DMS114 treated with DMSO at 0.1 percent for 48 hours (cell line): ENCODE data around the gene ATG5.

Source experiments
- DNase-seq: peaks from one replicate; lab custom pipeline; 2025; ENCODE audit not compliant: unreplicated experiment; lab: John Stamatoyannopoulos, UW

Gene ATG5

DNA sequence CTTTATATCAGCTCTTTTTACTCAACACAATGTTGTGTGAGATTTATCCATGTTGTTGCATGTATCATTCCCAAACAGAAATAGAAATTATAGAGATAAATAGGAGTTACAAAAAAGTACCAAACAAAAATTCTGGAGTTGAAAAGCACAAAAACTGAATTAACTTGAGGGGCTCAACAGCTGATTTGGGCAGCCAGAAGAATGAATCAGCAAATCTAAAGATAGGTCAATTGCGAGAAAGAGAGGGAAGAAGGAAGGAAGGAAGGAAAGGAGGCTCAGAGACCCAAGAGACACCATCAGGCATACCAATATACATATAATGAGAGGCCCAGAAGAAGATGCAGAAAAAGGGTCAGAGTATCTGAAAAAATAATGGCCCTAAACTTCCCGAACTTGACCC, 98.9 kb downstream of the ATG5 start:
- DNase-seq, result no peak

DNA sequence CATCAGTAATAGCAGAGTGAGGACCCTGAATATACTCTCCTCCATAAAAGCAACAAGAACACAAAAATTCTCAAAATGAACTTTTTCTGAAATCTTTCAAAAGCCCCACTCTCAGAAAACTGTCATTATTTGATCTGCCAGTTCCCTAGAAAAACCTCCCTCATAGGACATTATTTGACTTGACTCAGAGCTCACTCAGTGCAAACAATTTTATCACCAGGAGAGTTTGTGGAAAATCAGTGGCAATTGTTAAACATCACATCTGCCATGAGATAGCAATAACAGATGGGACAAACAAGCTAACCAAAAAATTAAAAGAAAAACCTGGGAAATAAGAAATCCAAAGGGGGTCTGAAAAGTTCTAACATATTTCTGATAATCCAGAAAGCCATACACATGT, 100.0 kb downstream of the ATG5 start:
- DNase-seq, result no peak

DNA sequence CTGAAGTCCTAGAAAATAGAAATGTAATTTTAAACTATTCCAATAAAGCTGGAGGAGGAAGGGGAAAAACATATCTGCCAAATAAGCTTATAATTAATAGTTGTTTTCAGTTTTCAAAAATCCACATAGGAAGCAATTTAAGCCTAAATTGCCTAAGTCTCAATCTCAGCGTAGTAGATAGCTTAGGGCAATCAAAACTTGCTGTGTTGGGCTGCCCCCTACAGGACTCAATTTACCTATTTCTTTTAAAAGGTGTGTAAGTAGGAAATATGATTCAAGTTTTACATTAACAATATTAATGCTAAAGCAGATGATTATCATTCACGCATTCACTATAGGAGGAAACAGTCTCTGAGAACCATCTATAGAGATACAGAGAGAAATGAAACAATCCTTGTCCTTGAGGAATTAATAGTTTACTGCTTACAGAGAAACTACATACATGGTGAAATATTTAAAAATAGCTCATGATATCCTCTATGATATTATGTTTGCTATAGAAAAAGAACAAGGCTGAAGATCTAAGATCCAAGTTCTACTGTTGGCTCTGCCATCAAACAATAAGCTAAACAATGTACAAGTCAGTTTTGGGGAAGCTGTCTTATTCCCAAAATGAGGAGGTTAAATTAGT, 102.1 kb downstream of the ATG5 start:
- peak; percentile 10 for DNase-seq

DNA sequence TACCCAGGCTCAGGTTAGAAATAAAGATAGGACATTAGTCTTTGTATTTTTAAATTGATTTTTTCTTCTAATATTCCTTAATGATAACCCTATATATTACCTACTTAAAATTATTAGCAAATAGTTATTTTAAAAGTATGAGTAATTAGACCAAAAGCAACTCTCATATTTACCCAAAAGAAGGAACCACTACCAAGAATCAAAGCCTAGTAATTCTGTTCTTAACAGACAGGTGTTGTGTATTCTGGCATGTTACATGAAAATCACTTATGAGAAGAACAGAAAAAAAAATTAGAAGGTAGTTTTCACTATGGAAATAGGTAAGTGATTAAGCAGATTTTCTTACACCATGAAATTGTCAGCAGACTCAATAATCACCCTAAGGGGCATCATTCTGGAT, 105.1 kb downstream of the ATG5 start:
- DNase-seq, result no peak

DNA sequence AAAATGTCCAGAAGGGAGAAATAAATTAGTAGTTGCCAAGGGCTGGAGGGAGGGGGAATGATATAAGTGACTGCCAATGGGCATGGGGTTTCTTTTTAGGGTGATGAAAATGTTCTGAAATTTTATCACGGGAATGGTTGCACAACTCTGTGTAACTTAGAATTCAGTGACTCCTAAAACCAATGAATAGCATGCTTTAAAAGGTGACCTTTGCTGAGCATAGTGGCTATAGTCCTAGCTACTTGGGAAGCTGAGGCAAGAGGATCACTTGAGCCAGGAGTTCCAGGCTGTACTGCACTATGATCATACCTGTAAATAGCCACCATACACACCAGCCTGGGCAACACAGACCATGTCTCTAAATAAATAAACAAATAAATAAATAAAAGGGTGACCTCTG, 109.0 kb downstream of the ATG5 start:
- DNase-seq, result no peak

DNA sequence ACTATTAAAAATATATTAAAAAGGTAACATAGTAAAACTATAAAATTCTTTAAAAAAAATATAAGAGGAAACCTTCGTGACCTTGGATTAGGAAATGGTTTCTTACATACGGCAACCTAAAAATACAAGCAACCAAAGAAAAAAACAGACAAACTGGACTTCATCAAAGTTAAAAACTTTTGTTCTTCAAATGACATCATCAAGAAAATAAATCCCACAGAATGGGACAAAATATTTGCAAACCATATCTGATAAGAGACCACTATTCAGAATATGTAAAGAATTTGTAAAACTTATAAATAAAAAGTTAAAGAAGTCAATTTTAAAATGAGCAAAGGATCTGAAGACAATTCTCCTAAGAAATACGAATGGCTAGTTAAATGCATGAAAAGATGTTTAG, 110.0 kb downstream of the ATG5 start:
- DNase-seq, result no peak

DNA sequence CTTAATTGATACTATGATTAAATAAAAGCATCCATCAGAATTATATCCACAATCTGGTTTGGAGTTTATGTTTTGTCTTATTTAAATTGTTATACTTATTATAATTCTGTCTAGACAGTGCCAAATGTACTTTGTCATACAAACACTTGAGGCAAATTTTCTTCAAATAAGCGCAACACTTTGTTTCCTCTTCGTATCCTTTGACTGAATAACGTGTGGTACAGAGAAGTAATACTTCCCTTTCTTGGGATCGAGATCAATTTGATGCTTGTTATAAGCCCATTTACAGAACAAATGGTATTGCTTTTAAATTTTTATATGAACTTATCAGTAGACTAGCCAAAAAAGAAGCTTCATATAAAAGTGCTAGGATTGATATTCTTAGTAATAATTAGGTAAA, 111.0 kb downstream of the ATG5 start:
- DNase-seq, result no peak

DNA sequence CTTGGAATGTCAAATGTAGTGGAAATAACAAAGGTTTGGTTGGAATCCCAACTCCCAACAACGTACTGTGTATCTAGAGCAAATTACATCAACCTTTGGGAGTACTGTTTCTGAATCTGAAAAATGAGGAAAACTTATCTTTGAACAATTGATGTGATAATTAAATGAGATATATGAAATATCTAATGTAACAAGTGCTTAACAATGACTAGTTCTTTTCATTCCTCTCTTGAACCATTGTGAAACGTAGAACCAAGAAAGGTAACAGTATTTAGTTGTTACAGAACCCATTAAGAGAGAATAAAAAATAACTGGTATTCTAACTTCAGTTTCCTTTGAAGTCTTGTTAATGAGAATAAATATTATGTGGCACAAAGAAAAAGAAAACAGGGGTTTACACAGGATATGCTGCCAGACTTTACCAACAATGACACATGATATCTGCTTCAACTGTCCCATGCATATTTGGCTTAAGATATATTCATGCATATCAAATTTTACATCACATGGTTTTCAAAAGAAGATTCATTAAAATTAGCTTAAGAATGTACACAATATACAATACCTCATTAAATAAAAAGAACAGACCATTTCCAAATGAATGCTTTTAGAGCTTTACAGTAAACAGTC, 111.8 kb downstream of the ATG5 start:
- DNase-seq, result no peak

DNA sequence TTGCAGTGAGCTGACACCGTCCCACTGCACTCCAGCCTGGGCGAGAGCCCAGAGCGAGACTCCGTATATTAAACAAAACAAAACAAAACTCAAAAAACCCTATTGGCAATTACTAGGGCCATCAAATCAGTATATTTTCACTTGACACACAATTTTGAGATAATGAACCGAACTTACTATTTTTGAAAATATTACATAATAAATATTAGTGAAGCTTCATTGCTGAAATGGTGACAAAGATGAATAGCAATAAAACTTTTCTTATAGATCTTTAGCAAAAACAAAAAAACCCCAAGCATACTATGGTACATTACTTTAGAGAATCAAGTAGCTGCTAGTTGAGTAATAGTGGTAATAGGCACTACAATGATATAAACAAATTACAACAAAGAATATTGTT, 113.0 kb downstream of the ATG5 start:
- no peak for DNase-seq

DNA sequence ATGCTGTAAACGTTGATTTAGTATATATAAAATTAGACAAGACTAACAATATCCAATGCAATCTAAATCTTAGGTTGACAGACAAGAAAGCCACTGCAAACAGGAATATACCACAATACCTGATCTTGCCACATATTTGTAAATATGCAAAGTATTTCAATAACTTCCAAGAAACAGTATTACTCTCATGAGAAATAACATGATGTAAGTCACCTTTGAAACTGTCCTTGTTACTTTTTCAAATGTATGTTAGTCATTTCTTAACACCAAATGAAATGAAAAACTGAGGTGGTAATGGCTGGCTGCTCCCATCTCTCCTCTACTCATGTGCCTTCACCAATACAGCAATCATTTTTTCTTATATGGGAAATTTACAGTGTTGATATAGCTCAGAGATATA, 118.7 kb downstream of the ATG5 start:
- no peak for DNase-seq

DNA sequence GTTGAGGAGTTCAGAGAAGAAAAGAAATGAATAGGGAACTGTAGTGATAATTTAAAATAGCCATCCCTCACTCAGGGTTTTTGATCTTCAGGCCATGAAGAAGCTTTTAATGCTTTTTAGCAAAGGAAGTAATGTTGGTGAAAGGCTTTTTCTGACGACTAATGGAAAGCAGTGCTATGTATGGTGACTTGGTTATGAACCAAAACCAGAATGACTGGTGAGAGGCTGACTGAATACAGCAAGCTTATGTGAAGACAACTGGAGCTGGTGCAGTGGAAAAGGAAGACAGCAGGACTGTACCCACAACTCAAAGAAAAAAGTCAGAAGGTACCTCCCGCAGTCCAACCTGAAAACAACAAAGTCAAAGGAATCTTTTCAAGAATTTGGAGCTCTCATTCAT, 120.6 kb downstream of the ATG5 start:
- no peak for DNase-seq

DNA sequence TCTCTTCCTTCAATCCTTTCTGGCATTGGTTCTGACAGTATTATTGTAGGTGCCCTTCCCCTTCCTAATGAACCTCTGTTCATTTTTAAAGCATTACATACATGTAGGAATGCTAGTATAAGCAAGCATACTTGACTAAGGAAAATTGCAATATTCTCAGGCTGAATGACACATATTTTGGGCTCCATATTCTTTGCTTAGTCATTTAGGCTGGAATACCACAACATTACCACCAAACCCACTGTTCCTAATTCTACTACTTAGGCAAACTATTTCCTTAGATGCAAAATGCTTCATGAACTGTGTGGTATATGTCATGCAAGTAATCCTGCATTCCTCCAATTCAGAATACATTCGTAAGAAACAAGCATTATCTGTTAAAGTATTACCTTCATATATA, 125.6 kb downstream of the ATG5 start:
- no peak for DNase-seq

DNA sequence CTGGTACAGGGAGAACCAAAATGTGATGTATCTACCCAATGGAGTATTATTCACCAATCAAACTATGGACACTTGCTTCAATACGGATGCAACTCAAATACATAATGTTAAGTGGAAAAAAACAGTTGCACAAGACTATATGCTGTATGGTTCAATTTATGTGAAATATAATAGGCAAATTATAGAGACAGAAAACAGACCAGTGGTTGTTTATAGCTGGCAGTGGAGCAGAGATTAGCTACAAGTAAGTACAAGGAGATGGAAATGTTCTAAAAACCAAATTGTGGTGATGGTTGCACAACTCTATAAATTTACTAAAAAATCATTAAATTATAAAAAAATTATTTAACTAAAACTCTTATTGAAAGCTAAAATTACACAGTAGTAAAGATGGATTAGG, 126.2 kb downstream of the ATG5 start:
- no peak for DNase-seq

DNA sequence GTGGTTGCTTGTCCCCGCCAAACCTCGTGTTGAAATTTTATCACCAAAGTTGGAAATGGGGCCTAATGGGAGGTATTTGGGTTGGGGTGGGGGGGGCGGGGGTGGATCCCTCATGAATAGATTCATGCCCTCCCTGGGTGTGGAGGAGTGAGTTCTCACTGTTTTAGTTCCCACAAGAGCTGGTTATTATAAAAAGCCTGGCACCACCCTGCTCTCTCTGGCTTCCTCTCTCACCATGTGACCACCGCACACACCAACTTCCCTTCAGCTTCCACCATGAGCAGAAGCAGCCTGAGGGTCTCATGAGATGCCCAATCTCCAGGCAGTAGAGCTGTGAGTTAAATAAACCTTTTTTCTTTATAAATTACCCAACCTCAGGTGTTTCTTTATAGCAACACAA, 128.1 kb downstream of the ATG5 start:
- DNase-seq, result no peak

DNA sequence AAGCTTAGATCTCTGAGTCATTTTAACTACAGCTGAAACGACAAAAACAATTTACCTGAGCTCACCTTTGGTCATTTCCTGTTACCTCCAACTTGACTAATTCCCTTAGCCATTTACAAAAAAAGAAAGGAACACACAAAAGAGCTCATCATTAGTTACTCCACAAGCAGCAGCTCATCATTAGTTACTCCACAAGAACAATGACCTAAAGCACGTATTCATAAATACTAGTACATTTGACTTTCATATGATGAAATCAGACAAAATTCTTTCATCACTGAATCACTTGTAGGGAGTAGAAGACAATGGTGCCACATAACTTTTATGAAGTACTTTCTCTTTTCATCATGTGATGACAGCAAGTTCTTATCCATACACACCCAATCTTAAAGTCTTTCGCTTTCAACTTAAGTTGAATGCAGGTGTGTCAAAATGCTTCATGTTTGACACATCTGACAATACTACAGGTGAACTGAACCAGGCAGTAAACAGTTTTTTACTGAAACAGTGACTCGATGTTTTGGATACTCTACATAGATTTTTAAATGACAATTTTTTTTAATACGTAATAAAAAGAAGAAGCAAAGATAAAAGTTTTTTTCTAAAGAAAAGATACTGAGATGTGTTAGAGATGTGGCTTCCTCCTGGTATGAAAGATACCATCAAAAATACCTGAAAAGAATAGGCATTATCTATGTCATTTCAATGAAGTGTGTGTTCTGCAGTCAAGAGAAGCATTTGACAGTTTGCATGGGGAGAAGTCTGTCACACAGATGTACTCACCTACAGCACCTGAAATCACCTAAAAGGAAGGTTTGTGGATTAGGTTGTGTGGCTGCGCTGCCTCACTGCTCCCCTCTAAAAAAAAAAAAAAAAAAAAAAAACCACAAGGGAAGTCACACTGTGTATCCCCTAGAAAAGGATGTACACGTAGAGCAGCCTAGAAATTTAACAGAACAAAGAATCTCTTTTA, 130.3 kb downstream of the ATG5 start:
- DNase-seq, result no peak

DNA sequence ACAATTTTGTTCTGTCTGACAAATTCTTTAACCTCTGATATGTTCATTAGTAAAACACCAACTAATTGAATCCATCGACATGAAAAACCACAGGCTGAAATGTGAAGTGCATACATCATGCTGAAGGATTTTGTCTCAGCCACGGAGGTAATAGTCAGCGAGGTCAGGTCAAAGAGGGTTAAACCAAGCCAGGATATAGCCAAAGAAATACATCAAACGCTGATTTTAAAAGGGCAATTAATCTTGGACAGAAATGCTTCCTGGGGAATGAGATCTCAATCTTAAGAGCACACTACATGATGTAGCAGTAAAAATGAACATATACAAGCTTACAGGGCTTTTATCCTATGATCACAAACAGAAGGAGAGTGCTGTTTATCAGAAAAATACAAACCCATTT, 132.7 kb downstream of the ATG5 start:
- DNase-seq, result no peak

DNA sequence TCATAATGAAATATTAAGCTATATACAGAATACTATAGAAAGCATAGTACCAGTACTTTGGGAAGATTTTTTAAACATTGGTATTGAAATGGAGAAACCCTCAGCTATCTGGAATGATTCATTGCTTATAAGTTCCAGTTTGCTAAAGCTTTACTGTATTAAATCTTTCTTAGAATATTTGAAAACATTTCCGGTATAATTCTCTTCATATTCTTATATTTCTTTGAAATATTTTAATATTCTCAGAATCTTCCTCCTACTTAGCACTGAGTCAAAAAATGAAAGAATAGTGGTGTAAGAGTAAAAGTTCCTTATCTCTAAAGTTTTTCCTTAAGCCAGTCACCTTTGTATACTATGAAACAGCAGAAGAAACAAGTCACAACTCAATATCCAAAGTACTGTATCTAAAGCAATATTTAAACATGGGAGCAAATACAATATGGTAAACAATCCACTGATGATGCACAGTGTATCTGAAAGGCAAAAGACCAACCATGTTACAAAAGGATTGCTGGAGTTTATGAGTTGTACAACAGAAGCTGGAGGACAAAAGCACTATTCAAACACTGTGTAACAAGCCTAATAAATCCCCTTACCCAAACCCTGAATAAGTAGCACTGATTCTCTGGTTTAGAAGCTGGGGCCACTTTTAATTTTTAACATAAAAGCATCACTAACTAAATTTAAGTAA, 137.3 kb downstream of the ATG5 start:
- no peak for DNase-seq

DNA sequence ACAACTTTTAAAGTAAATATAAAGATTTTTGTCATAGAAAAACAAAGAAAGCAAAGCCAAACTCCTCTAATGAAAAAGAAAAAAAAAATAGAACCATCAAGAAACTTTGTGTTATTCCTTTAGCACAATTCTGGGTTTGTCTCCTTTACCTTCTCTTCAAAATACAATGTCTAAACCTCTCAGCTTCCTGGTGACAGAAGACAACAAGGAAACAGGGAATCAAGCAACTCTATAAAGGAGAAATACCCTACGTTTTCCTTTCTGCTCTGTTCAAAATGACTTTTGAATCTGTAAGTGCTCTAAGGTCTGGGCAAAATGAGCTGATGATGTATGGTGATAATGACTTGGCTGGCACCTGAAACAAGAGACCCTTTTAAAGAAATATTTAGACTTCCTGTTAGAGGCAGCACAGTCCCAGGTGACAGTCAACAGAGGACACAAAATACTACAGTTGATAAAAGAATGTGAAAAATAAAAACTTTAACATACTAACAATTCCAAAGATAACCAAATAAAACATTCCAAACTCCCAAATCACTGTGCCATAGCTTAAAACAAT, 138.1 kb downstream of the ATG5 start:
- no peak for DNase-seq

DNA sequence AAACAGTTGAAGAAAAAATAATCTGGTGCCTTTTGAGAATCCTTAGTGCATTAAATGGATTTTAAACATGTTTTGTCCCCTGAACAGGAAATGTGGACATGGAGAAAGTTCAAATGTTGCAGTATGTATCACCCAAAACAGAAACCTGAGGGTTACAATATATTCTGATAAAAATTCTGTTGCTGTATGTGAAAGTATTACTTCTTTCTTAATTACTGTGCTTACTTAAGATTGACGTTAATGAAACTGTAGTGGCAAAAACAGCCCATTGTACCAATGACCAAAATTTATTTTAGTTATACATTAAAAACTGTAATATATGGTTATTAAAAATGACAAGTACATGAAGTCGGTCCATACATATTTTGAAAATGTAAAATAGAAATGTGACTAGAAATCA, 138.8 kb downstream of the ATG5 start:
- no peak for DNase-seq

DNA sequence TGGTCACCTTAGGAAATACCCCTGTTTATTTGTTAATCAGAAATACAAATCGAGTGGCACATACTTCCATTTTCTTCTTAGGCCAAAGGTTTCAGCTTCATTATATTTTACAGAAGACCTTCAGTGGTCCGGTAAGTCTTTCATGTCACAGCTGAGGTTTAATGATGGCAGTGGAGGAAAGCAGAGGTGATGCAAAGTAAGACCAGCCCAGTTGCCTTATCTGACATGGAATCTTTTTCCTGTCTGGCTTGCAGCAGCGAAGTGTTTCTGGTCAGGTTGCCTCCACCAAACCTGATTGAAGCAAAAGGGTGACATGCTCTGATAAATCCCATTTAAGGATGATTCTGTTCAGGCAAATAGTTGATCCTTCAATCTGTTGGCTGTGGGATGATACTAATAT, 139.4 kb downstream of the ATG5 start:
- DNase-seq, result no peak

DNA sequence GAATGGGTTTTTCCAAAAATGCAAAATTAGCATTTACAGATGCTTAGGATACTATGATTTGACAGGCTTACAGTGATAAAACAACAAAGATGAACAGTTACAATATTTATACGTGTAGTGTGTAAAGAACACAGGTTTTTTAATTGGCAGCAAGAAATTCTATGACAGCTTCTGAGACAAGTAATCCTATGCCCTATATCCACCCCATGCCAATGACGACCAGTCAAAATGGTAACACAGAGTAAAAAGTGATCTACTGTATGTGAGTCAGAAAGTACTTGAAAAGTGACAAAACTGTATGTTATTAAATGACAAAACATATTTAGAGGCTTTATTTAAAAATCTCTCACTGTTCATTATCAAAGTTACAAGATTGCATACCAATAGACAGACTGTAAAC, 139.9 kb downstream of the ATG5 start:
- no peak for DNase-seq
